ENCODE data around the gene PHF10.

DNA sequence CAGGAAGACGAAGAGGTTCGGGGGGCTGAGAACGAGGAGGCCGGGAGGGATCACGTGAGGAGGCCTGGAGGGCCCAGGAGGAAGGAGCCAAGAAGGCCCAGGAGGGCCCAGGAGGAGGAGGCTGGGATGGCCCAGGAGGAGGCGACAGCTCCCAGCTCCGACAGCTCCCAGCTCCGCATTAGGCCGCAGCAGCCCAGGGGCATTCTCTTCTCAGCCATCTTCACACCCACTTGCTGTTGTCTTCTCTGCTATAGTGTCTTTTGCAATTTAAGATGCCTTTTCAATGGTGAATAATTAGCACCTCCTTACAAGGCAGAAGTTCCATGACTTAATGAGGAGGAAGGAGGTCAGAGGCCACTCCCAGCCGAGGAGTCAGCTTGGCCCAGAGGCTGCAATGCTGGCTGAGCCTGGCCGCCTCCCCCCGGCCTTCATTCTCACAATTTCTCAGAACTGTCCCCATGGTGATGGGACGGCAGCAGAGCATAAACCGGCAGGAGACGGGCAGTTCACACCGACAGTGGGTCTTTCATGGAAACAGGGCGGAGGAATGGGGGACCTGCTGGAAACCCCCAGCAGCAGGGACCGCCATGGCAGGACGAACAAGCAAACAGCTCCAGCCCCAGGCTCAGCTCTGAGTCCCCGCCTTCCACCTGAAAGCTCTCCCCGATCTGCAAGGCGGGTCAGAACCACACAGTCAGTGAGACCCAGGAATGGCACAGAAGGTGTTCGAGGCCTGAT, 67.6 kb downstream of the PHF10 start:
- TF ChIP-seq POLR2A (IDR thresholded peaks at IDR 0.05): no peak
- no peak for TF ChIP-seq CTCF (IDR thresholded peaks at IDR 0.05)

All from uterus (tissue), 2 donors.